Fibroblast of skin of back (primary cell): ENCODE measurements around the gene TMEM176B. TPM values are rescaled to one million over a fixed set of nuclear protein-coding genes. Genes with fewer than 3 reads are reported as not detected.

ENCODE experiments used
- DNase-seq: peaks from one replicate; pipeline ENCODE4 v3.0.0-alpha.2; 2013
- polyA plus RNA-seq, 2 experiments: library from polyadenylated mRNA; unstranded; fragments of 120-200 nt; gene quantifications; one replicate each; pipeline ENCODE4 v1.2.1, GENCODE V29; 2013; ENCODE audit not compliant: insufficient read length in 2 of 2

Gene TMEM176B
- polyA plus RNA-seq (2013, experiment 1 of 2; ENCODE audit: insufficient read length) = not detected
- polyA plus RNA-seq (2013, experiment 2 of 2; ENCODE audit: insufficient read length) = not detected

GRCh38 chr7:150799741-150800580 is at the start of gene TMEM176B:
TSS of gene TMEM176B (minus strand) at chr7:150800364. CDS start at chr7:150796569, 3,795 bp downstream.
- DNase-seq = no peak

- no peak for DNase-seq
These were observed 49.1 kb upstream of the TMEM176B start for GRCh38 chr7:150849204-150849775.

GRCh38 chr7:150848561-150849115 is 48.5 kb upstream of the TMEM176B start:
- DNase-seq = no peak

GRCh38 chr7:150848111-150848510 is 47.9 kb upstream of the TMEM176B start:
- DNase-seq = no peak

- no peak for DNase-seq
These were observed 47.4 kb upstream of the TMEM176B start for GRCh38 chr7:150847536-150847935.

- no peak for DNase-seq
These were observed 46.3 kb upstream of the TMEM176B start for GRCh38 chr7:150846291-150847115.

- no peak for DNase-seq
These were observed 45.3 kb upstream of the TMEM176B start for GRCh38 chr7:150845421-150845861.

GRCh38 chr7:150842716-150843115 is 42.6 kb upstream of the TMEM176B start:
- DNase-seq = no peak

- DNase-seq = no peak
These were observed 41.9 kb upstream of the TMEM176B start for GRCh38 chr7:150842018-150842417.

GRCh38 chr7:150838965-150839650 is 38.9 kb upstream of the TMEM176B start:
- DNase-seq = no peak

- DNase-seq = no peak
These were observed 35.6 kb upstream of the TMEM176B start for GRCh38 chr7:150835702-150836280.

- DNase-seq = no peak
These were observed 34.9 kb upstream of the TMEM176B start for GRCh38 chr7:150835019-150835418.

- no peak for DNase-seq
These were observed 31.7 kb upstream of the TMEM176B start for GRCh38 chr7:150831851-150832250.

GRCh38 chr7:150830937-150831336 is 30.8 kb upstream of the TMEM176B start:
- no peak for DNase-seq

- no peak for DNase-seq
These were observed 29.3 kb upstream of the TMEM176B start for GRCh38 chr7:150829426-150829825.

- no peak for DNase-seq
These were observed 28.2 kb upstream of the TMEM176B start for GRCh38 chr7:150828384-150828783.

GRCh38 chr7:150826061-150826849 is 26.1 kb upstream of the TMEM176B start:
- no peak for DNase-seq

- no peak for DNase-seq
These were observed 24.4 kb upstream of the TMEM176B start for GRCh38 chr7:150824379-150825177.

GRCh38 chr7:150823484-150824126 is 23.4 kb upstream of the TMEM176B start:
- no peak for DNase-seq
